Left lung (tissue), 10 donors: ENCODE measurements around the gene NMNAT3. TPM values are rescaled to one million over a fixed set of nuclear protein-coding genes. Genes with fewer than 3 reads are reported as not detected.

Experiments used
- ATAC-seq: fragments of 200-7000 bp; cut with Tn5 transposase; one replicate; pipeline ENCODE4 v1.9.1; 2020; ENCODE audit warnings: moderate library complexity
- DNase-seq, 4 donors: peaks; one replicate each; pipeline ENCODE4 v3.0.0-alpha.2; 2013 to 2020
- H3K27ac ChIP-seq, 2 donors: fragments of 200-600 bp; sonication (generic) in 1 of 2; one replicate each; pipeline versions ENCODE4 v1.5.0 to v1.8.0; 2020 to 2021
- H3K27me3 ChIP-seq, 2 donors: fragments of 200-600 bp; sonication (generic) in 1 of 2; one replicate each; pipeline versions ENCODE4 v1.5.0 to v1.8.0; 2020 to 2021
- H3K36me3 ChIP-seq, 2 donors: fragments of 200-600 bp; sonication (generic) in 1 of 2; one replicate each; pipeline versions ENCODE4 v1.5.0 to v1.8.0; 2020 to 2021
- H3K4me1 ChIP-seq, 2 donors: fragments of 200-600 bp; one replicate each; pipeline ENCODE4 v1.8.0; 2021
- H3K4me3 ChIP-seq, 2 donors: fragments of 200-600 bp; sonication (generic) in 1 of 2; one replicate each; pipeline versions ENCODE4 v1.5.0 to v1.8.0; 2020 to 2021; ENCODE audit warnings: mild to moderate bottlenecking in 1 of 2
- H3K9me3 ChIP-seq, 2 donors: fragments of 200-600 bp; sonication (generic) in 1 of 2; one replicate each; pipeline versions ENCODE4 v1.5.0 to v1.8.0; 2020 to 2021
- CTCF ChIP-seq, 2 donors: fragments of 200-600 bp; sonication (generic) in 1 of 2; IDR thresholded peaks; one replicate each; pipeline versions ENCODE4 v1.5.0 to v1.8.0; 2021; ENCODE audit warnings: antibody characterized with exemption in 2 of 2
- intact Hi-C, 2 donors: fragments of 100-400 bp; cut with DNase I; formaldehyde crosslinking; loops; one replicate each; pipeline versions ENCODE4 v1.11.2 to v1.14.2; 2022
- polyA plus RNA-seq, 6 donors: library from polyadenylated mRNA; unstranded; fragments of 120-200 nt; gene quantifications; one replicate each; pipeline ENCODE4 v1.2.1, GENCODE V29; 2013; ENCODE audit not compliant: insufficient read length in 6 of 6
- total RNA-seq, 2 donors: library from RNA; stranded (reverse); fragmentation: NEBNext Ultra II Directional; extraction: Animal tissue kit (Norgen Biotek cat#: 25700); gene quantifications; one replicate each; pipeline ENCODE4 v1.2.1, GENCODE V29; 2021
- donor health status: DM: no; HTN: yes; CAD: no.
- donor health status: DM: no; HTN: no; CAD: no.

Gene NMNAT3
- total and polyA plus RNA-seq, 8 donors = 3.2 to 8.0 (median 6.0) TPM

GRCh38 chr3:139537795-139538621, 139.8 kb downstream of the NMNAT3 start:
- no peak for ATAC-seq
- Histone ChIP-seq H3K36me3 (no peaks in the 10 kb centered on the region), H3K27ac (no peak overlapping the region), H3K4me1 (peaks cover 3 to 33% of the 10 kb centered on the region in 2 donors), H3K9me3 (no peaks in the 10 kb centered on the region), H3K4me3 (no peak overlapping the region), H3K27me3 (peaks cover 0 to 43% of the 10 kb centered on the region in 2 donors)
- intact Hi-C loops = no loop called here
- no peak for TF ChIP-seq CTCF (IDR thresholded peaks at IDR 0.05)
- DNase-seq = no peak

- ATAC-seq (no peak), DNase-seq (no peak)
- peaks cover 0 to 43% of the 10 kb centered on the region in 2 donors for H3K27me3 ChIP-seq
- H3K9me3 ChIP-seq = no peaks in the 10 kb centered on the region
- H3K36me3 ChIP-seq = no peaks in the 10 kb centered on the region
- no peak overlapping the region for H3K4me3 ChIP-seq
- TF ChIP-seq CTCF (IDR thresholded peaks at IDR 0.05) = no peak
- no peak overlapping the region for H3K27ac ChIP-seq
- intact Hi-C loops = no loop called here
- H3K4me1 ChIP-seq = peaks cover 3 to 33% of the 10 kb centered on the region in 2 donors
These were observed 140.4 kb downstream of the NMNAT3 start for GRCh38 chr3:139537361-139537760.

- Histone ChIP-seq H3K27ac (peak overlapping the region in 1 of 2 donors; percentile 41), H3K4me3 (no peak overlapping the region), H3K9me3 (no peaks in the 10 kb centered on the region), H3K36me3 (no peaks in the 10 kb centered on the region), H3K27me3 (peaks cover 0 to 27% of the 10 kb centered on the region in 2 donors), H3K4me1 (peaks cover 3 to 30% of the 10 kb centered on the region in 2 donors)
- DNase-seq (peak in 2 of 4 donors; percentile 39 to 82), ATAC-seq (peak; percentile 40)
- TF ChIP-seq CTCF (IDR thresholded peaks at IDR 0.05) = no peak
- intact Hi-C loops = no loop called here
These were observed 142.5 kb downstream of the NMNAT3 start for GRCh38 chr3:139534992-139535879.

GRCh38 chr3:139534455-139534812, 143.3 kb downstream of the NMNAT3 start:
- Histone ChIP-seq H3K27me3 (peaks cover 0 to 19% of the 10 kb centered on the region in 2 donors), H3K36me3 (no peaks in the 10 kb centered on the region), H3K4me3 (no peak overlapping the region), H3K4me1 (peaks cover 3 to 29% of the 10 kb centered on the region in 2 donors), H3K9me3 (no peaks in the 10 kb centered on the region), H3K27ac (peak overlapping the region in 1 of 2 donors; percentile 18)
- intact Hi-C loops = no loop called here
- ATAC-seq (no peak), DNase-seq (no peak)
- no peak for TF ChIP-seq CTCF (IDR thresholded peaks at IDR 0.05)
